H1 (cell line): ENCODE data around the gene WSCD2. TPM values are rescaled to one million over a fixed set of nuclear protein-coding genes. Genes with fewer than 3 reads are reported as not detected.

ENCODE experiments used
- CTCF ChIA-PET: fragments of 300-600 bp; sonication (Branson Sonifier 250); formaldehyde crosslinking; loops from one replicate; lab custom pipeline; 2021; ENCODE audit not compliant: partially characterized antibody; lab: Charles Lee
- POLR2A ChIA-PET: fragments of 300-600 bp; sonication (Branson Sonifier 250); formaldehyde crosslinking; loops from one replicate; lab custom pipeline; 2021; ENCODE audit warnings: inconsistent platforms; ENCODE audit not compliant: partially characterized antibody; lab: Charles Lee
- DNase-seq, 2 experiments: peaks; one replicate each; pipeline versions ENCODE4 v3.0.0 to v3.0.0-alpha.2; 2010 to 2022; ENCODE audit warnings: low spot score in 2 of 2, low read depth in 1 of 2, mixed read lengths in 1 of 2
- FAIRE-seq: peaks from 2 replicates; lab custom pipeline; 2011; peaks lifted over from hg19 to GRCh38; lab: Jason Lieb, UNC
- H2AFZ ChIP-seq: 2 replicates; pipeline ENCODE4 v1.8.1; 2012; ENCODE audit warnings: low read length, inconsistent platforms
- H2AK5ac ChIP-seq: 2 replicates; pipeline ENCODE4 v1.6.1; 2013; ENCODE audit warnings: low read depth, low read length
- H2BK120ac ChIP-seq: replicated peaks from 2 replicates; pipeline ENCODE3; 2013; ENCODE audit warnings: low read depth, low read length, inconsistent platforms
- H2BK12ac ChIP-seq: 2 replicates; pipeline ENCODE4 v1.6.1; 2013; ENCODE audit warnings: low read depth, low read length
- H2BK15ac ChIP-seq: 2 replicates; pipeline ENCODE4 v1.6.1; 2013; ENCODE audit warnings: low read length
- H2BK20ac ChIP-seq: 2 replicates; pipeline ENCODE4 v1.6.1; 2013; ENCODE audit warnings: low read length
- H2BK5ac ChIP-seq: 2 replicates; pipeline ENCODE4 v1.6.1; 2013; ENCODE audit warnings: low read depth, low read length
- H3K14ac ChIP-seq: 2 replicates; pipeline ENCODE4 v1.6.1; 2013; ENCODE audit warnings: inconsistent platforms; ENCODE audit not compliant: insufficient read length
- H3K18ac ChIP-seq: 2 replicates; pipeline ENCODE4 v1.6.1; 2013; ENCODE audit warnings: low read length; ENCODE audit errors: extremely low read depth
- H3K23ac ChIP-seq: 2 replicates; pipeline ENCODE4 v1.6.1; 2013; ENCODE audit warnings: inconsistent platforms; ENCODE audit not compliant: insufficient read length
- H3K23me2 ChIP-seq: 2 replicates; pipeline ENCODE4 v1.6.1; 2013; ENCODE audit warnings: low read depth, low read length
- H3K27ac ChIP-seq: 2 replicates; pipeline ENCODE4 v1.6.1; 2011; ENCODE audit warnings: low read depth, low read length, inconsistent platforms
- H3K27me3 ChIP-seq, 4 experiments: replicated peaks in 1 of 4; 1 replicate in 1 of 4; 2 replicates in 3 of 4; pipeline versions ENCODE4 v1.6.1 to v1.8.1; 2011 to 2013; ENCODE audit warnings: low read length in 3 of 4, mild to moderate bottlenecking in 3 of 4, inconsistent platforms in 2 of 4, mixed read lengths in 2 of 4, moderate library complexity in 1 of 4; ENCODE audit not compliant: control insufficient read depth in 3 of 4, insufficient read depth in 3 of 4; ENCODE audit errors: extremely low read depth in 1 of 4
- H3K36me3 ChIP-seq, 4 experiments: 2 replicates each; pipeline versions ENCODE4 v1.6.1 to v1.8.1; 2011 to 2013; ENCODE audit warnings: mild to moderate bottlenecking in 4 of 4, low read length in 3 of 4, moderate library complexity in 2 of 4, control low read depth in 1 of 4, inconsistent platforms in 1 of 4; ENCODE audit not compliant: insufficient read depth in 4 of 4, control insufficient read depth in 2 of 4
- H3K4ac ChIP-seq: replicated peaks from 2 replicates; pipeline ENCODE3; 2013; ENCODE audit warnings: low read length, low read depth, mixed read lengths, inconsistent platforms; ENCODE audit not compliant: insufficient read length
- H3K4me1 ChIP-seq, 4 experiments: replicated peaks in 1 of 4; 1 replicate in 1 of 4; 2 replicates in 3 of 4; pipeline versions ENCODE4 v1.6.1 to v1.8.1; 2011 to 2013; ENCODE audit warnings: low read length in 3 of 4, inconsistent platforms in 2 of 4, mixed read lengths in 1 of 4; ENCODE audit not compliant: insufficient read depth in 4 of 4, control insufficient read depth in 3 of 4
- H3K4me2 ChIP-seq, 2 experiments: 2 replicates each; pipeline versions ENCODE4 v1.6.1 to v1.8.1; 2011 to 2013; ENCODE audit warnings: low read depth in 2 of 2, low read length in 2 of 2, control low read depth in 1 of 2, inconsistent platforms in 1 of 2, mild to moderate bottlenecking in 1 of 2; ENCODE audit not compliant: insufficient read depth in 1 of 2
- H3K4me3 ChIP-seq, 4 experiments: fragments of 200-600, 300-600 bp in 1 of 4; sonication (generic), shearing (Covaris generic), sonication (Bioruptor Twin) in 1 of 4; 2 replicates each; pipeline versions ENCODE4 v1.5.1 to v1.8.1; 2011 to 2016; ENCODE audit warnings: low read length in 4 of 4, low read depth in 3 of 4, control low read depth in 2 of 4, inconsistent platforms in 2 of 4, mild to moderate bottlenecking in 2 of 4, mixed read lengths in 1 of 4, moderate library complexity in 1 of 4; ENCODE audit not compliant: insufficient read depth in 2 of 4; ENCODE audit errors: extremely low read depth in 1 of 4
- H3K56ac ChIP-seq: replicated peaks from 2 replicates; pipeline ENCODE3; 2013; ENCODE audit warnings: low read depth, mild to moderate bottlenecking, mixed read lengths, low read length, inconsistent platforms; ENCODE audit not compliant: insufficient read length
- H3K79me1 ChIP-seq: 2 replicates; pipeline ENCODE4 v1.6.1; 2013; ENCODE audit warnings: low read depth, low read length, control low read depth
- H3K79me2 ChIP-seq, 2 experiments: 2 replicates each; pipeline versions ENCODE4 v1.6.1 to v1.8.1; 2012 to 2013; ENCODE audit warnings: low read length in 2 of 2, mild to moderate bottlenecking in 2 of 2, inconsistent platforms in 1 of 2; ENCODE audit not compliant: insufficient read depth in 2 of 2, control insufficient read depth in 1 of 2
- H3K9ac ChIP-seq, 4 experiments: replicated peaks in 1 of 4; 1 replicate in 1 of 4; 2 replicates in 3 of 4; pipeline versions ENCODE4 v1.6.1 to v1.8.1; 2011 to 2013; ENCODE audit warnings: low read depth in 3 of 4, low read length in 3 of 4, control low read depth in 2 of 4, mild to moderate bottlenecking in 2 of 4, moderate library complexity in 2 of 4, inconsistent platforms in 1 of 4; ENCODE audit errors: extremely low read depth in 1 of 4
- H3K9me3 ChIP-seq, 2 experiments: 2 replicates each; pipeline versions ENCODE4 v1.6.1 to v1.8.1; 2012 to 2013; ENCODE audit warnings: mild to moderate bottlenecking in 2 of 2, moderate library complexity in 2 of 2, control low read depth in 1 of 2, inconsistent platforms in 1 of 2, low read depth in 1 of 2, low read length in 1 of 2, mixed read lengths in 1 of 2; ENCODE audit not compliant: insufficient read depth in 2 of 2
- H4K20me1 ChIP-seq, 2 experiments: replicated peaks in 1 of 2; 2 replicates each; pipeline versions ENCODE3 to v1.8.1; 2011 to 2013; ENCODE audit warnings: inconsistent platforms in 2 of 2, low read length in 2 of 2, mild to moderate bottlenecking in 1 of 2; ENCODE audit not compliant: insufficient read depth in 2 of 2, control insufficient read depth in 1 of 2
- H4K5ac ChIP-seq: 2 replicates; pipeline ENCODE4 v1.6.1; 2013; ENCODE audit warnings: low read length, low read depth, mixed read lengths, inconsistent platforms; ENCODE audit not compliant: insufficient read length
- H4K8ac ChIP-seq: 2 replicates; pipeline ENCODE4 v1.8.0; 2013; ENCODE audit warnings: mild to moderate bottlenecking, moderate library complexity, low read length, inconsistent platforms; ENCODE audit not compliant: insufficient read depth; ENCODE audit errors: extremely low read depth
- H4K91ac ChIP-seq: replicated peaks from 2 replicates; pipeline ENCODE3; 2013; ENCODE audit warnings: low read length, mixed read lengths, inconsistent platforms; ENCODE audit not compliant: insufficient read length
- ATF3 ChIP-seq: IDR thresholded peaks from 2 replicates; pipeline ENCODE4 v1.6.1; 2011; ENCODE audit warnings: low read depth, mild to moderate bottlenecking, low read length; ENCODE audit not compliant: insufficient read depth
- HDAC6 ChIP-seq: IDR thresholded peaks from one replicate; pipeline ENCODE4 v1.7.1; 2012; ENCODE audit warnings: low read depth, mild to moderate bottlenecking, inconsistent platforms, low read length, moderate library complexity
- SIX5 ChIP-seq: IDR thresholded peaks from 2 replicates; pipeline ENCODE4 v1.6.1; 2011; ENCODE audit warnings: mild to moderate bottlenecking, low read depth, low read length
- WGBS, 2 experiments: shearing (Covaris generic) in 1 of 2; methylation state at CpG; one replicate each; pipeline versions ENCODE4 v1.1.6 to v1.1.7; 2013 to 2015; ENCODE audit warnings: low lambda C conversion rate in 2 of 2, mixed read lengths in 2 of 2, inconsistent platforms in 1 of 2, low coverage in 1 of 2, missing lambda C conversion rate in 1 of 2; ENCODE audit not compliant: insufficient replicate concordance in 2 of 2, insufficient coverage in 1 of 2, insufficient read length in 1 of 2; ENCODE audit errors: extremely low coverage in 1 of 2, missing lambda C conversion rate in 1 of 2; 5-methylcytosine and 5-hydroxymethylcytosine counted together
- polyA plus RNA-seq, 7 experiments: library from polyadenylated mRNA; depleted of rRNA in 3 of 7; stranded (reverse) in 5 of 7; unstranded in 2 of 7; fragments of >200 nt in 5 of 7; fragments of 200-250 nt in 2 of 7; gene quantifications; 1 replicate in 5 of 7; 2 replicates in 1 of 7; 4 replicates in 1 of 7; pipeline versions ENCODE4 v1.2.1 to v1.2.3, GENCODE V29; 2011 to 2013; ENCODE audit warnings: missing spikeins in 2 of 7, mixed read lengths in 2 of 7
- total RNA-seq: library from RNA; stranded (reverse); fragmentation: NEBNext Ultra II Directional; extraction: Animal tissue kit (Norgen Biotek cat#: 25700); gene quantifications from 2 replicates; pipeline ENCODE4 v1.2.1, GENCODE V29; 2021

Gene WSCD2
- total and polyA plus RNA-seq, 2 of the 8 experiments (the other 6 are each of a cell fraction or from before 2014, with no cell fraction given), result 1.3 to 2.2 TPM

GRCh38 chr12:108182096-108182495 lies 53.0 kb downstream of the WSCD2 start:
- Histone ChIP-seq H3K14ac (no peak overlapping the region), H4K5ac (no peak overlapping the region), H2BK12ac (no peak overlapping the region), H3K36me3 (no peaks in the 10 kb centered on the region), H3K18ac (no peak overlapping the region), H3K4me2 (no peak overlapping the region), H4K91ac (no peak overlapping the region), H3K9me3 (no peaks in the 10 kb centered on the region; a peak in 1 of 4 replicates), H3K27ac (no peak overlapping the region), H2AK5ac (no peak overlapping the region), H3K4me3 (no peak overlapping the region), H2BK20ac (no peak overlapping the region), H2AFZ (no peak overlapping the region), H3K4me1 (peaks cover 0 to 4% (median 0%) of the 10 kb centered on the region in 4 experiments; a peak in 2 of 7 replicates), H4K20me1 (no peaks in the 10 kb centered on the region), H3K79me1 (no peaks in the 10 kb centered on the region), H4K8ac (no peak overlapping the region), H2BK5ac (no peak overlapping the region), H3K27me3 (no peaks in the 10 kb centered on the region), H3K23ac (no peak overlapping the region), H2BK15ac (no peak overlapping the region), H2BK120ac (no peak overlapping the region), H3K79me2 (no peaks in the 10 kb centered on the region), H3K56ac (no peak overlapping the region), H3K9ac (no peak overlapping the region), H3K23me2 (no peaks in the 10 kb centered on the region), H3K4ac (no peak overlapping the region)
- TF ChIP-seq ATF3, result no peak
- no peak for TF ChIP-seq SIX5
- TF ChIP-seq HDAC6, result no peak
- DNase-seq, result no peak
- WGBS, 2 experiments, result 83% methylated on average over 4 of the region's 4 CpGs; no CpG with 5 or more reads in 1 of the 2 experiments
- ChIA-PET CTCF (interaction anchor here (0.6 to 4.6 kb wide), 13 partner anchors 10 to 356 kb away, joined by 3 to 24 read pairs (median 5); partner anchors contain the start of gene WSCD2), POLR2A (interaction anchor here (0.9 kb wide), 1 partner anchor 11 kb away, joined by 3 read pairs; no protein-coding TSS in a partner anchor)
- no peak for FAIRE-seq
